Measurements from ENCODE around the gene COL28A1.

DNA sequence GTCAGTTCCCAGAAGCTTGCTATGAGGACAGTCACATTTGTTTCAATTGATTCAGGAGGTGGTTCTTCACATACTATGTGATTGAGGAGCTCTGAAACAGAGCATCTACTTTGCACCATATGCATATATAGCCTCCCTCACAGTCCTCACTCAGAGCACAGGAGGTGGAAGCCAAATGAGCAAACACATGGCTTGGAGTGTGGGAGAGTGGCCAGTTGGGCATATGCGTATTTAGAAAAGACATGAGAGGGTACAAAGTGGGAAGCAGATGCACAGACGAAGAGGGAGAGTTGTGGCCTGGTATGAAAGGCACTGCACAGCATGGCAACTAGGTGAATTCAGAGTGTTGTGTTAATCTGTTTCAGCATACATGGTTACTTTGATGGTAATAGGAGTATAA is 165.6 kb downstream of the COL28A1 start:
- TF ChIP-seq, protein P1, sequence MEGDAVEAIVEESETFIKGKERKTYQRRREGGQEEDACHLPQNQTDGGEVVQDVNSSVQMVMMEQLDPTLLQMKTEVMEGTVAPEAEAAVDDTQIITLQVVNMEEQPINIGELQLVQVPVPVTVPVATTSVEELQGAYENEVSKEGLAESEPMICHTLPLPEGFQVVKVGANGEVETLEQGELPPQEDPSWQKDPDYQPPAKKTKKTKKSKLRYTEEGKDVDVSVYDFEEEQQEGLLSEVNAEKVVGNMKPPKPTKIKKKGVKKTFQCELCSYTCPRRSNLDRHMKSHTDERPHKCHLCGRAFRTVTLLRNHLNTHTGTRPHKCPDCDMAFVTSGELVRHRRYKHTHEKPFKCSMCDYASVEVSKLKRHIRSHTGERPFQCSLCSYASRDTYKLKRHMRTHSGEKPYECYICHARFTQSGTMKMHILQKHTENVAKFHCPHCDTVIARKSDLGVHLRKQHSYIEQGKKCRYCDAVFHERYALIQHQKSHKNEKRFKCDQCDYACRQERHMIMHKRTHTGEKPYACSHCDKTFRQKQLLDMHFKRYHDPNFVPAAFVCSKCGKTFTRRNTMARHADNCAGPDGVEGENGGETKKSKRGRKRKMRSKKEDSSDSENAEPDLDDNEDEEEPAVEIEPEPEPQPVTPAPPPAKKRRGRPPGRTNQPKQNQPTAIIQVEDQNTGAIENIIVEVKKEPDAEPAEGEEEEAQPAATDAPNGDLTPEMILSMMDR (IDR thresholded peaks at IDR 0.05; ENCODE audit: borderline replicate concordance, extremely low read depth, low read length, poor library complexity, severe bottlenecking) = no peak
- no peak for TF ChIP-seq EZH2 (IDR thresholded peaks at IDR 0.05; ENCODE audit: borderline replicate concordance, low read depth, low read length, severe bottlenecking)
